ENCODE measurements around the gene PTK6.

DNA sequence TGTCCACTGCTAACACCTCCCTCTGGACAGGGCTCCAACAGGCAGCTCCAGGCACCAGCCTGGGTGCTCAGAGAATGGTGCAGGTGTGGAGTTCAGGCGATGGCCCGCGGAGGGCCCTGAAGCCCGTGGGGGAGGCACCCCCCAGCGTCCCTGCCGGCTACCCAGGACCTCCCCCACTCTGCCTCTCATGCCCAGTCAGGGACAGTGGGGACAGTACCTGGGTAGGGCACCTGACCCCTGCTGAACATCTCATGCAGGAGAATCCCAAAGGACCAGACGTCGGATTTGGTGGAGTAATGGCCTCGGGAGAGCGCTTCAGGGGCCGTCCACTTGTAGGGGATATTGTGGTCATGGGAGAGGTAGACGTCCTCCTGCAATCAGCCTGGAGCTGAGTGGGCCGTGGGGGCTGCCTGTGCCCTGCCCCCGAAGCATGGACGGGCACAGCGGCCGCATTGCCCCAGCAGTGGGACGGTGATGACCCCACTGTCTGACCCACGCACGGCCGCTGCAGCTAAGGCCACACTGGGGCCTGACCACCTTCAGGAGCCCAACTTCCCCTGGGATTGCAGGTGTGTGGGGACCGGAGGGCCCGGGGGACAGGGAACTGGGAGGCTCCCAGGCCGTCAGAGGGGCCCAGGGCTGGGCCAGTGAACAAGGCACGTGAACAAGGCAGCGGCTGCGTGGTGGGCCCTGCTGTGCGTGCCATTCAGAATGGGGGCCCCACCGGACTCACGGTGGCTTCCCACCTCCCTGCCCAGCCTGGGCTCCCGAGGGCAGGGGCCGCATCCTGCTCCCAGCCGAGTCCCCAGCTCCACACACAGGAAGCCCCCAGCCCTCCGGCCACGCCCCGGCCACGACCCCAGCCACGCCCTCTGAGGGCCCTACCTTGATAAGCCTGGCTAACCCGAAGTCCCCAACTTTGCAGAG lies 7.1 kb downstream of the PTK6 start:
- TF ChIP-seq CTCF (IDR thresholded peaks at IDR 0.05) = no peak
- no peak for TF ChIP-seq POLR2AphosphoS5 (IDR thresholded peaks at IDR 0.05)
- no peak for TF ChIP-seq POLR2A (IDR thresholded peaks at IDR 0.05)
- TF ChIP-seq EP300 (IDR thresholded peaks at IDR 0.05; ENCODE audit: low read depth) = no peak

All from transverse colon (tissue), 4 donors.